ENCODE results near the gene HNRNPF.

Gene HNRNPF

DNA sequence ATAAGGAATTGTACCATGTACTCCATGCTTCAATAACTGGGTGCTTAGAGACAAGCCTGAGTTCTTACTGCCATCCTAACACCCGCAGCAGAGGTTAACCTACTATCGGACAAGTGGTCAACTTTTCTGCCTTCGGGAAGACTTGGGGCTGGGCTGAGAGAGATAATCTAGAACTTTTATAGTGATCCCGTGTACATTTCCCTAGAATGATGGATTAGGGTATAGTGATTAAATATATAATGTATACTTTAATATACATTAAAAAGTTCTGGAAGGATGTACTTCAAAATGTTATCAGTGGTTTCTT is 12.2 kb upstream of the HNRNPF start:
- no peak for DNase-seq

DNA sequence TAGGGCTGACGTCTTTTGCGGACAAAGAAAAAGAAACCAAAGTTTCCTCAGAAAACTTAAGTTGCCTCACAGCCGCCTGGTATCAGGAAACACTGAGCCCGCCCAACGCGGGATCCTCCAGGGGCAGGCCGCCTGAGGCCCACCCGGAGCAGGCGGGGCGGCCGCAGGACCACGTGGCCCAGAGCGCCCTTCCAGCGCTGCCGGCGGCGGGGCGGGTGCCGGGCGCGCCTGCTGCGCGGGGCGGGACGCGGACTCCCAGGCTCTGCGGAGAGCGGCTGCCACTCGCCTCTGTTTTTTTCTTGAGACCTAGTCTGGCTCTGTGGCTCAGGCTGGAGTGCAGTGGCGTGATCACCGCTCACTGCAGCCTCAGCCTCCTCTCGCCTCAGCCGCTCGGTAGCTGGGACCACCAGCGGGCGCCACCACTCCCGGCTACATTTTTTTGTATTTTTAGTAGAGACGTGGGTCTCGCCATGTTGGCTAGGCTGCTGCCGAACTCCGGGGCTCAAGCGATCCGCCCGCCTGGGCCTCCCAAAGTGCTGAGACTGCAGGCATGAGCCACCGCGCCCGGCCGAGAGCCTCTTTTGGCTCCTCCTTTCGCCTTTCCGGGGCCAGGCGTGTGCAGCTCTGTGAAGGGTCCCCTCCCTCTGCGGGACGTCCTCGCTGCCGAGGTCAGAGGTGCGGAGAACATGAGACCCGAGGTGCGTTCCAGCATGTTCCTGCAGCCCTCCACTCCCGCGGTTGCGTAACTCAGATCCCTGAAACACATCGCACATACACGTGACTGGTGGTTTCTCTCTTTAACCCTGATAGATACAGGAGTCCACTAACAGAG is 11.6 kb upstream of the HNRNPF start:
- peak; percentile 59 for DNase-seq

DNA sequence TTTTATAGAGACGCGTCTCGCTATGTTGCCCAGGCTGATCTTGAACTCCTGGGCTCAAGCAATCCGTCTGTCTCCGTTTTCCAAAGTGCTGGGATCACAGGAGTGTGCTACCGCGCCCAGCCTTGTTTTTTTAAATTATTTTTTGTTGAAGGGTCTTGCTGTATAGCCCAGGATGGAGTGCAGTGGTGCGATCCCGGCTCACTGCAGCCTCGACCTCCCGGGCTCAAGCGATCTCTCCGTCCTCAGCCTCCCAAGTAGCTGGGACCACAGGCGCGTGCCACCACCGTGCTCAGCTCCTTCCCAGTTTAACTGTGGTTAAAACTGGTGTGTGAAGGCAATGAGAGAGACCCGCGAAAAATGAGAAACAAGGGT is 11.0 kb upstream of the HNRNPF start:
- no peak for DNase-seq

DNA sequence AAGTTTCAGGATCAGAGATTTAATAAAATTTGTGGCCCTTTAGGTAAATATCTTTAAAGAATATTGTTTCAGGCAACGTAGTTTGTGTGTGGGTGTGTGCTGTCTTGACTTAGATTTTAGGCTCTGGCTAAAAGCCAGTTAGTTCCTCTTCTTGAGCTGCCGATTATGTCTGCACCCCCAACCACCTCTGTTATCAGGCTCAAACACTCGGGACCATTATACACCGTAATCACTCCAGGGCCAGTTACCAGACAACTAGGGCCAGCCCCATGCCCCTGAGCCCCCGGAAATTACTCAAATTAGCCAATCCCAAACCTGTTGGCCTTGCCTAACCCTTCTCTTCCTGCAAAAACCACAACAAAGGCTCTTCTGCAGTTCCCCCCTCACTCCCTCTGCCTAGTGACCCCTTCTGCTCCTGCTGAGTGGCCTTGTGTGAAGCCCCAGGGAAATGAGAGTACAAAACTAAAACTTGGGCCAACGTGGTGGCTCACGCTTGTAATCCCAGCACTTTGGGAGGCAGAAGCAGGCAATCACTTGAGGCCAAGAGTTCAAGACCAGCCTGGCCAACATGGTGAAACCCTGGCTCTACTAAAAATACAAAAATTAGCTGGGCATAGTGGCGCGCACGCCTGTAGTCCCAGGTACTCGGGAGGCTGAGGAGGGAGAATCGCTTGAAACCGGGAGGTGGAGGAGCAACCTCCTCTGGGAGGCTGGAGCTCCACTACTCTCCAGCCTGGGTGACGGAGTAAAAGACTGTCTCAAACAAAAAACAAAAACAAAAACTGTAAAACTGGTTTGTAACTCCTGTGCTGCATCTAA is 9.2 kb upstream of the HNRNPF start:
- DNase-seq = peak; percentile 91

DNA sequence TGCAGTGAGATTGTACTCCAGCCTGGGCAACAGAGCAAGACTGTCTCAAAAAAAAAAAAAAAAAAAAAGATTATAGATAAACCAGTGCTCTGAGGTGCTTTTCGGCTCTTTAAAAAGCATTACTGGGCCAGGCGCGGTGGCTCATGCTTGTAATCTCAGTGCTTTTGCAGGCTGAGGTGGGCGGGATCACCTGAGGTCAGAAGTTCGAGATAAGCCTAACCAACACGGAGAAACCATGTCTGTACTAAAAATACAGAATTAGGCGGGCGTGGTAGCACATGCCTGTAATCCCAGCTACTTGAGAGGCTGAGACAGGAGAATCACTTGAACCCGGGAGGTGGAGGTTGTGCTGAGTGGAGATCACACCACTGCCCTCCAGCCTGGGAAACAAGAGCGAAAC is 6.6 kb upstream of the HNRNPF start:
- no peak for DNase-seq

DNA sequence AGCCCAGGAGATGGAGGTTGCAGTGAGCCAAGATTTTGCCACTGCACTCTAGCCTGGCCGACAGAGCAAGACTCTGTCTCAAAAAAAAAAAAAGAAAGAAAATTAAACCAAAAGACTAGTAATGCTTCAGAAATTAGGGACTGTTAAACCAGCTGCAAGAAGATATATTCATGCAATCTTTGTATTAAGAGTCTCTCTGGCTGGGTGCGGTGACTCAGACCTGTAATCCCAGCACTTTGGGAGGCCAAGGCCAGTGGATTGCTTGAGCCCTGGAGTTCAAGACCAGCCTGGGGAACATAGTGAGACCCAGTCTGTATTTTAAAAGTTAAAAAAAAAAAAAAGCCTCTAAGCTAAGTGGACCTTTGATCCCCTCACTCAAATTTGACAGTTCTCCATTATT is 2.5 kb upstream of the HNRNPF start:
- no peak for DNase-seq

DNA sequence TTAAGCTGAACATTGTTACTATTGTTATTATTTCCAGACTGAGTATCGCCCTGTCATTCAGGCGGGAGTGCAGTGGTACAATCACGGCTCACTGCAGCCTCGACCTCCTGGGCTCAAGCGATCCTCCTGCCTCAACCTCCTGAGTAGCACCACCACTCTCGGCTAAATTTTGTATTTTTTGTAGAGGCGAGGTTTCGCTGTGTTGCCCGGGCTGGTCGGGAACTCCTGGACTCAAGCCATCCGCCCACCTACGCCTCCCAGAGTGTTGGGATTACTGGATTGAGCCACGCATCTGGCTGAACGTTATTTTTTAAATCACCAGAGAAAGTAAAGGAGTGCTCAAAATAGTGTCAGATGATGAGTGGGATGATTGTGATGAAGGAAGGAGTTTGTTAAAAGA is 1.4 kb upstream of the HNRNPF start:
- no peak for DNase-seq

DNA sequence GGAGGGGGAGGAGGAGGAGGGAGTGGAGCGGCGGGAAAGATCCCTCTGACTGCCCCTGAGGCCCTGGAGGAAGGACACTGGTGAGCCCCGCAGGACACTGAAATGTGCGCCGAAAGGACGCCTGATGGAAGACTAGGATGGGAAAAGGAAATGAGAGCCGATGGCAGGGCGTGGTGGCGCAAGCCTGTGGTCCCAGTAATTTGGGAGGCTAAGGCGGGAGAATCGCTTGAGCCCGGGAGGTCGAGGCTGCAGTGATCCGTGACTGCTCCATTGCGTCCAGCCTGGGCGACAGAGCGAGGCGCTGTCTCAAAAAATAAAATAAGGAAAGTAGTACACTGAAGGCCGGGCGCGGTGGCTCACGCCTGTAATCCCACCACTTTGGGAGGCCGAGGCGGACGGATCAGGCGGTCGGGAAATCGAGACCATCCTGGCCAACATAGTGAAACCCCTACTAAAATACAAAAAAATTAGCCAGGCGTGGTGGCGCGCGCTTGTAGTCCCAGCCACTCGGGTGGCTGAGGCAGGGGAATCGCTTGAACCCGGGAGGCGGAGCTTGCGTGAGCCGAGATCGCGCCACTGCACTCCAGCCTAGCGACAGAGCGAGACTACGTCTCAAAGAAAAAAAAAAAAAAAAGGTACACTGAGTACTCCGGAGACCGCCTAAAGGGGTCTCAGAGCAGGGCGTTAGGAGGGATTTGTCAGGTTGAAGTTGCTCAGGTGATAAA is 561 bp upstream of the HNRNPF start:
- DNase-seq = peak; percentile 83

DNA sequence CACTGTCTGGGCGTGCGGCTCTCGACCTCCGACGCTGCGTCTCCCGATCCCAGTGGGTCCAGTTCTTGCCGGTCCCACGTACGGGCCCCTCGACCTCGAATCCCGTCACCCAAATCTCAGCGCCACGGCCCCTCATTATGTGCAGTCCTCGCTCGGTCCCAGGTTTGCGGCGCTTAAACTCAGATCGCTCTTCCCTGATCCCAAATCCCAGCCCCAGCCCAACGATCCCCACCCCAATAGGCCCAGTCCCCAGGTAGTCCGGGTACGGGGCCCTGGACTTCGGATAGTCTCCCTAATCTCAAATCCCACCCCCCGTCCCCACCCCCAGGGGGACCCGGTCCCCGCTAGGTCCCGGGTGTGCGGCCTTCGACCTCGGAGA is 666 bp downstream of the HNRNPF start:
- no peak for DNase-seq

DNA sequence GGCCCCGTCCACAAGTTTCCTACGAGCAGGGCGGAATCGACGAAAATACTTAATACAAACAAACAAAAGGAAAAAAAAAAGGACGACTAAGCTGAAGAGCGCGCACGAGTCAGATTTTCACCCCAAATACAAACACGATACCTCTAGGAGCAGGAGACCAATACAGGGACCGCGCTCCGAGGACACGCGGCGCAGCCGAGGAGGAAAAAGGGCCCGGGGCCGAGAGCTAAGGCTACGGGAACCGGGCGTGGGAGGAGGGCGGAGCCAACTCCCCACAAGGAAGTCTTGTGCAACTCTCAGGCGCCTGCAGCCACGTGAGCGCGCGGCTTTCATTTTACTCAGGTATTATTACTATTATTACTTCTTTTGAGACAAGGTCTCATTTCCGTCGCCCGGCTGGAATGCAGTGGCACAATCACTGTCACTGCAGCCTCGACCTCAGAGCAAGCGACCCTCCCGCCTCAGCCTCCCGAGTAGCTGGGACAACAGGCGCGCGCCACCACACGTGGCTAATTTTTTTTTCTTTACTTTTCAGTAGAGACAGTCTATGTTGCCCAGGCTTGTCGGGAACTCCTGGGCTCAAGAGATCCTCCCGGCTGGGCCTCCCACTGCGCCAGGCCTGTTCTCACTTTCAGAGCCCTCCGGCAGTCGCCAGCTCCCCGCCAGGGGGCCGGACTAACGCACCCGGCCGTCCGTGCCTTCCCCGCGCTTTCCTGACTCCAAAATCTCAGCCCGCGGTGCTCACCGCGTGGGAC is 1.2 kb downstream of the HNRNPF start:
- DNase-seq = peak; percentile 60

DNA sequence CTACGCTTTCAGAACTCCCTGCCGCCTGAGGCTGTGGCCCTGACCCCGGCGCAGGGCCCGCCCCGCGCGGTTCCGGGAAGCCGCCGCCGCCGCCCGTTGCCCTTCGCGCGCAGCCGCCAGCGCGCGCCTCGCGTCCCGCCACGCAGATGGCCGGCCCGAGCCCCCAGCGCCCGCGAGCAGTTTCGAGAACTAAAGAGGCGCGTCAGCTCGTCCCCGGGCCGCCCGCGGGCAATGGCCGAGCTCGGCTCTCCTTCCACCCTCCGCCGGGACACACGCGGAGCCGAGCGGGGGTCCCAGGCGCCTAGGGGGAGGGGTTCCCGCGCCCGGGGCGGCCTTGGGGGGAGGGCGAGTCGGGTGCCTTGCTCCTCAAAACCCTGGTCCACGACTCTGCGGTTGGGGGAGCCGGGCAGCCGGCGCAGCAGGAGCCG is 1.8 kb downstream of the HNRNPF start:
- no peak for DNase-seq

DNA sequence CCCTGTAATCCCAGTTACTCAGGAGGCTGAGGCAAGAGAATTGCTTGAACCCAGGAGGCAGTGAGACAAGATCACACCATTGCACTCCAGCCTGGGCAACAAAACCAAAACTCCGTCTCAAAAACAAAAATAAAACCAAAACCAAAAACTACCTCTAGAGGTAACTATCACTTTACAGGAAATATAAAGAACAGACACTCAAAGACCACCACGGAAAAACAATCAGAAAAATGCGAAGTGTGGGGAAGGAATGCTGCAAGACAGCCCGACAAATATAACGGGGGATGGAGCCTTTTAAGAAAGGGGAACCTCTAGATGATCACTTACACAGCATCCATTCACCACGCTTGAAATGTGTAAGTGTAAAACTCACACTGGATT is 4.3 kb downstream of the HNRNPF start:
- no peak for DNase-seq

DNA sequence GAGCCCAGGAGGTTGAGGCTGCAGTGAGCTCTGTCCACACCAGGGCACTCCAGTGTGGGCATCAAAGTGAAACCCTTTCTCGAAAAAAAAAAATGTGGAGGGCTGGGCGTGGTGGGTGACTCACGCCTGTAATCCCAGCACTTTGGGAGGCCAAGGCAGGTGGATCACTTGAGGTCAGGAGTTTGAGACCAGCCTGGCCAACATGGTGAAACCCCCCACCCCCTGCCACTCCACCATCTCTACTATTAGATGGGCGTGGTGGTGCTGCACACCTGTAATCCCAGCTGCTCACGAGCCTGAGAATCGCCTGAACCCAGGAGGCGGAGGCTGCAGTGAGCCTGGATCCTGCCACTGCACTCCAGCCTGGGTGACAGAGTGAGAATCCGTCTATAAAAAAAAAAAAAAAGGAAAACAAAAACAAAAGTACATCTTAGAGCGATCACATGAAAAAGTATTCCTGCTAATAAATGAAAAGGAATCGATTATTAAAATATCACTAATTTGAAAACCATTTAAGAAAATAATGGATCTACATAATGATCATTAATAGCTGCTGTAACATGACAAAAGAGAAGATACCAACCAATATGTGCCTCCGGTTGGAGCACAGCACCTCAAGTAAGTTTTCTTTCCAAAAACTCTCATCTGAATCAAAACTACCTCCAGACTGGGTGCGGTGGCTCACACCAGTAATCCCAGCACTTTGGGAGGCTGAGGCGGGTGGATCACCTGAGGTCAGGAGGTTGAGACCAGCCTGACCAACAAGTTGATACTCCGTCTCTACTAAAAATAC is 4.9 kb downstream of the HNRNPF start:
- DNase-seq = no peak

DNA sequence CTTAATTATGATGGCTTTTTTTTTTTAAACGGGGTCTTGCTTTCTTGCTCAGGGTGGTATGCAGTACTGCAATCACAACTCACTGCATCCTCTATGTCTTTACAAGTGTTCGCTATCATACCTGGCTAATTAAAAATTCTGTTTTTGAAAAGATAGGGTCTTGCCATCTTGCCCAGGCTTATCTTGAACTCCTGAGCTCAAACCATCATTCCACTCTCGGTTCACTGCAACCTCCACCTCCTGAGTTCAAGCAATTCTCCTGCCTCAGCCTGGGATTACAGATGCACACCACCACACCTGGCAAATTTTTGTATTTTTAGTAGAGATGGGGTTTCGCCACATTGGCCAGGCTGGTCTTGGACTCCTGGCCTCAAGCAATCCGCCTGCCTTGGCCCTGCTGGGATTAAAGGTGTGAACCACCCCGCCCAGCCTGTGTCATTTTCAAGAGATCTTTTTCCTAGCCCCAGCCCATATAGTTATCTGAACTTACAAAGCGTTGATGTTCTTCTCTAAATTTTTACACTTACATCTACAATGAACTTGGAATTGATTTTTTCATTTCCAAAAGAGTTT is 6.0 kb downstream of the HNRNPF start:
- DNase-seq = no peak

DNA sequence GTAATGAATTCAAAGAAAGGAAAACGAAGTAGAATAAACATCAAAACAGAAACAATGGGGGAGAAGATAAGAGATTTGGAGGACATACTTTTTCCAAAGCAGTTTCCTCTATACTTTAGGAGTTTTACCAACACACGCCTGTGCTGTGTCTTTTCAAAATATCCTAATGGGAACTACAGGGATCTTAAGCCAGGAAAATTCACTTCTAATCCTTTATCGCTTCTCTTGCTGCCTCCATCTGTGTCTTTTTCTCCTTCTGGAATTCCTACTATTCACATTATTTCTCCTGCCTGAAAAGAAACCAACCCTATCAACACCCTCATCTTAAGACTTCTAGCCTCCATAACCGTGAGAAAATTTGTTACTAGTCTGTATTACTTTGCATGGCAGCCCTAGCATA is 6.8 kb downstream of the HNRNPF start:
- no peak for DNase-seq

DNA sequence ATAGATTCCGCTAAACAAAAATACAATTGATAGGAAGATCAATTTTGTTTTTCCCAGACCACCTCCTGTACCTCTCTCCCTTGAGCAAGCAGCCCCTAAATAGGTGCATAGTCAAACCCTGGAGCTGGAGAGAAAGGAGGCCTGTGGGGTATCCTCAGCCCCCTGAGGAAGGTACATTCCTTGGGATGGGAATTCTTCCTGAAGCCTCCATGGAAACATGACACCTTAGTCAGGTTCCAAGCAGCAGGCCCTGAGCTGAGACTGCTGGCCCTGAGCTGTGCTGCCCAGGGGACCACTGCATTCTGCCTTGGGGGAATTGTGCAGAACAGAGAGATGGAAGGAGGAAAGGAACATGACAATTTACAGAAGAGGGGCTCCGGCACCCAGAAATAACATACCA is 7.4 kb downstream of the HNRNPF start:
- DNase-seq = no peak

DNA sequence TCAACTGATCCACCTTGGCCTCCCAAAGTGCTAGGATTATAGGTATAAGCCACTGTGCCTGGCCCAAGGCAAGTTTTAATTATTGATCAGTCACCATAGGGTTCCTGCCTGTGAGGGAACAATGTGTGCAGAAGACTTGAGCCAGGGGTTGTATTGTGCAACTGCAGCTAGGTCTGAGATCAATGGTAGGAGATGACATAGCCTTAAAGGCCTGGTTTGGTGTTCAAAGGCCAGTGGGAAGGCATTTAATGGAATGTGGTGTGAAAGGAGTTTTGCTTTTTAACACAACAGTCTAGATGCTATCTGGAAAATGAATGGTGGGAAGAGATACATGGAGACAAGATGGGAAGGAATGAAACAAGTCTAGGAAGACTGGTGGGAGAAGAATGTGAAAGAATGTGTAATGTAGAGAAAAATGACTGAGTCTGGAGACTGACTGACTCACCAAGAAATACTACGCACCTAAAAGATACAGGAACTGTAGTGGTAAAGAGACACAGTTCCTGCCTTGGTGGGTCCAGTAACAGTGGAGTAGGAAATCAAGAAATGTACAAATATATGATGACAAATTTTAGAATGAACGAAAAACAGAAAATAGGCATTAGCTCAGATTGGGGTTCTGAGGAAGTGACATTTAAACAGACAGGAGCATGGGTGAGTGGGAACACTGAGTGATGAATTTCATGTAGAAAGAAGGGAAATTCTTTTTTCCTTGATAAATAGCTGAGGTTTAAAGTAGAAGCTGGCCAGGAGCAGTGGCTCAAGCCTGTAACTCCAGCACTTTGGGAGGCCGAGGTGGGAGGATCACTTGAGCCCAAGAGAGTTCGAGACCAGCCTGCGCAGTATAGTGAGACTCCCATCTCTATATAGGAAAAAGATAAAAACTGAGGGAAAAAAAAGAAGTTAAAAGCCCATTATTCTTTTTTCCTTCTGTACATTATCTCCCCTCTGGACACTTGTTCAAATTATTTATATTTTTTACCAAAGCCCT is 9.4 kb downstream of the HNRNPF start:
- no peak for DNase-seq

DNA sequence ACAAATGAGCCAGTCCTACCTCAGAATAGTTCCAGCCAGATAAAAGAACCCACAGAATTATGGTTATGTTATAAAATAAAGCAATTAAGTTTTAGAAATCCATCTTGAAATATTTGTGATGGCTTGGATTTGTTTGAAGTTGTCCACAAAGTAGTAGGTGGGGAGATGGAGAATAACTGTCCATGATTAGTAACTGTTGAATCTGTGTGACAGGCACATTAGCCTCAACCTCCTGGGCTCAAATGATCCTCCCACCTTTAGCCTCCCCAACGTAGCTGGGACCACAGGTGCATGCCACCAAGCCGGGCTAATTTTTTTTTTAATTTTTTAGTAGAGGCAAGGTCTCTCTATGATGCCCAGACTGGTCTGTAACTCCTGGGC is 10.1 kb downstream of the HNRNPF start:
- no peak for DNase-seq

DNA sequence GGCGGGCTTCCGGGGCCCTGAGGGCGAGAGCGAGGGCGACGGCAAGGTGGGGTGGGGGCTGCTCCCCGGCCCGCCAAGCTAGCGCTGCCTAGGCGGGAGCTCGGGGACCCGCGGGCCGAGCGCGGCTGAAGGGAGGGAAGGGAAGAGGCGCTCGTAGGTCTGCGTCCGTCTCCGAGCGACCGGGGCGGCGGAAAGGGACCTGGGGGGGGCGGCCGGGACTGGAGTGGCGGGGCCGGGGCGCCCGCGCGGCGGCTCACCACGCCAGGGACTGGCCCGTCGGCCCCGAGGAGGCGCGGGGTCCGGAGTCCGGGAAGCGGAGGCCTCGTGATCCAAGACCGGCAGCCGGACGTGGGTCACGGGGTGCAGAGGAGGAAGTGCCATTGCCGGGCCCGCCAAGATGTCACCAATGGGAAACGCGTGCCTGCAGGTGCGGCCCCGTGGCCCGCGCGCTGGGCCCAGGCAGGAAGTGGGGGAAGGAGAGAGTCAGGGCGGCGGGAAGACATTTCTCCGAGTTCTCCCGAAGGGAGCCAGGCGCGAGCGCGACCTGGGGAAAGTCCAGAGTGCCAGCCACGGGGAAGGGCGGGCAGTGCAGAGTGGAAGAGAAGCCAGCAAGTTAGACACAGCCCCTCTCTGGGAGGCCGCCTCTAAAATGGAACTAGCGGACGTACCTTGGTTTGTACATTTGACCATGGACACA is 11.9 kb downstream of the HNRNPF start:
- DNase-seq = peak; percentile 53
